SK-N-SH (cell line): ENCODE results near the gene MRPL10. TPM values are rescaled to one million over a fixed set of nuclear protein-coding genes. Genes with fewer than 3 reads are reported as not detected.

Source experiments
- CTCF ChIA-PET: fragments of 300-600, 350-600 bp; formaldehyde crosslinking; extraction: SDS; loops from one replicate; lab custom pipeline; 2021; lab: Yijun Ruan, JAX
- POLR2A ChIA-PET: fragments of 350-600 bp; sonication (Branson Sonifier 250); formaldehyde crosslinking; extraction: SDS; loops from one replicate; lab custom pipeline; 2020; ENCODE audit warnings: antibody characterized with exemption, inconsistent platforms; lab: Yijun Ruan, JAX
- DNase-seq: peaks from one replicate; pipeline ENCODE4 v3.0.0; 2012
- H2AFZ ChIP-seq: fragments of 200-600 bp; sonication (generic); 2 replicates; pipeline ENCODE4 v1.8.1; 2016; ENCODE audit warnings: antibody characterized with exemption, mild to moderate bottlenecking, low read depth
- H3F3A ChIP-seq: fragments of 200-600 bp; sonication (generic); replicated peaks from 2 replicates; pipeline ENCODE3; 2016; ENCODE audit warnings: antibody characterized with exemption, mild to moderate bottlenecking; ENCODE audit not compliant: insufficient read depth
- H3K27ac ChIP-seq, 2 experiments: fragments of 200-500 bp in 1 of 2; fragments of 200-600 bp in 1 of 2; sonication (Bioruptor generic) in 1 of 2; sonication (generic), shearing (Covaris generic) in 1 of 2; 2 replicates each; pipeline versions ENCODE4 v1.5.1 to v1.6.1; 2014 to 2016; ENCODE audit warnings: low read depth in 2 of 2, inconsistent platforms in 1 of 2, low read length in 1 of 2, mild to moderate bottlenecking in 1 of 2, mixed read lengths in 1 of 2
- H3K27me3 ChIP-seq: fragments of 200-600 bp; sonication (generic), shearing (Covaris generic); 2 replicates; pipeline ENCODE4 v1.6.1; 2016; ENCODE audit warnings: mixed run types; ENCODE audit not compliant: insufficient read depth
- H3K36me3 ChIP-seq, 2 experiments: fragments of 200-500 bp in 1 of 2; fragments of 200-600 bp in 1 of 2; sonication (Bioruptor generic) in 1 of 2; sonication (generic) in 1 of 2; replicated peaks in 1 of 2; 2 replicates each; pipeline versions ENCODE3 to v1.5.1; 2014 to 2016; ENCODE audit warnings: low read length in 1 of 2, mild to moderate bottlenecking in 1 of 2; ENCODE audit not compliant: insufficient read depth in 2 of 2, control insufficient read depth in 1 of 2
- H3K4me1 ChIP-seq, 2 experiments: fragments of 200-500 bp in 1 of 2; fragments of 200-600 bp in 1 of 2; sonication (Bioruptor generic) in 1 of 2; sonication (generic), shearing (Covaris generic) in 1 of 2; 2 replicates each; pipeline versions ENCODE4 v1.5.1 to v1.6.1; 2014 to 2016; ENCODE audit warnings: low read depth in 1 of 2, low read length in 1 of 2, mixed run types in 1 of 2; ENCODE audit not compliant: insufficient read depth in 2 of 2, control insufficient read depth in 1 of 2
- H3K4me2 ChIP-seq: fragments of 200-600 bp; sonication (generic), shearing (Covaris generic); 2 replicates; pipeline ENCODE4 v1.6.1; 2017; ENCODE audit warnings: mixed run types
- H3K4me3 ChIP-seq, 2 experiments: fragments of 200-500 bp in 1 of 2; fragments of 200-600 bp in 1 of 2; sonication (Bioruptor generic) in 1 of 2; sonication (generic), shearing (Covaris generic) in 1 of 2; 2 replicates each; pipeline versions ENCODE4 v1.5.1 to v1.8.1; 2014 to 2016; ENCODE audit warnings: low read depth in 2 of 2, inconsistent platforms in 1 of 2, low read length in 1 of 2, mild to moderate bottlenecking in 1 of 2, mixed read lengths in 1 of 2, moderate library complexity in 1 of 2
- H3K79me2 ChIP-seq: fragments of 200-600 bp; sonication (generic); 2 replicates; pipeline ENCODE4 v1.8.1; 2017; ENCODE audit warnings: mild to moderate bottlenecking; ENCODE audit not compliant: insufficient read depth
- H3K9ac ChIP-seq: fragments of 200-600 bp; sonication (generic); 2 replicates; pipeline ENCODE4 v1.6.1; 2017; ENCODE audit warnings: mixed run types
- H3K9me2 ChIP-seq: fragments of 200-600 bp; sonication (generic); 2 replicates; pipeline ENCODE4 v1.6.1; 2017; ENCODE audit warnings: mixed run types
- H3K9me3 ChIP-seq: fragments of 200-600 bp; sonication (generic); 2 replicates; pipeline ENCODE4 v1.6.1; 2017; ENCODE audit warnings: mixed run types, mild to moderate bottlenecking, moderate library complexity
- H4K20me1 ChIP-seq: fragments of 200-600 bp; sonication (generic); 2 replicates; pipeline ENCODE4 v1.6.1; 2017; ENCODE audit warnings: mild to moderate bottlenecking, mixed run types; ENCODE audit not compliant: insufficient read depth
- CTCF ChIP-seq: fragments of 200-600 bp; sonication (generic); IDR thresholded peaks from 2 replicates; pipeline ENCODE4 v1.6.1; 2017; ENCODE audit warnings: antibody characterized with exemption, mild to moderate bottlenecking, moderate library complexity
- EZH2phosphoT487 ChIP-seq: fragments of 200-600 bp; sonication (generic); IDR thresholded peaks from 2 replicates; pipeline ENCODE4 v1.6.1; 2017; ENCODE audit warnings: low read depth, mixed run types, mild to moderate bottlenecking, antibody characterized with exemption, moderate library complexity, borderline replicate concordance
- FOSL2 ChIP-seq: IDR thresholded peaks from 2 replicates; pipeline ENCODE4 v1.4.0; 2012; ENCODE audit warnings: low read depth, mild to moderate bottlenecking, moderate library complexity, borderline replicate concordance
- GABPA ChIP-seq: IDR thresholded peaks from 2 replicates; pipeline ENCODE4 v1.4.0; 2012; ENCODE audit warnings: low read depth, mild to moderate bottlenecking
- MXI1 ChIP-seq: IDR thresholded peaks from 2 replicates; pipeline ENCODE4 v1.6.1; 2012; ENCODE audit warnings: mild to moderate bottlenecking, low read depth, low read length, improper control_type of control experiment
- NRF1 ChIP-seq: IDR thresholded peaks from 2 replicates; pipeline ENCODE4 v1.6.1; 2012; ENCODE audit warnings: low read depth, mild to moderate bottlenecking, low read length
- POLR2AphosphoS5 ChIP-seq: IDR thresholded peaks from 2 replicates; pipeline ENCODE4 v1.6.1; 2012; ENCODE audit warnings: low read depth, low read length
- RAD21 ChIP-seq: IDR thresholded peaks from 2 replicates; pipeline ENCODE4 v1.6.1; 2012; ENCODE audit warnings: mild to moderate bottlenecking, low read length
- RCOR1 ChIP-seq: fragments of 150-350 bp; IDR thresholded peaks from 2 replicates; pipeline ENCODE4 v1.6.1; 2017; ENCODE audit warnings: antibody characterized with exemption, low read length
- RFX5 ChIP-seq: IDR thresholded peaks from 2 replicates; pipeline ENCODE4 v1.6.1; 2012; ENCODE audit warnings: mild to moderate bottlenecking, improper control_type of control experiment, low read length
- RXRA ChIP-seq: IDR thresholded peaks from 2 replicates; pipeline ENCODE4 v1.4.0; 2012; ENCODE audit warnings: low read depth, mild to moderate bottlenecking, borderline replicate concordance
- SIN3A ChIP-seq: IDR thresholded peaks from 2 replicates; pipeline ENCODE4 v1.6.1; 2012; ENCODE audit warnings: low read depth, mild to moderate bottlenecking, low read length, moderate library complexity, borderline replicate concordance
- SMC3 ChIP-seq: IDR thresholded peaks from 2 replicates; pipeline ENCODE4 v1.6.1; 2012; ENCODE audit warnings: low read depth, low read length, improper control_type of control experiment
- TAF1 ChIP-seq: IDR thresholded peaks from 2 replicates; pipeline ENCODE4 v1.6.1; 2012; ENCODE audit warnings: low read depth, mild to moderate bottlenecking, low read length, moderate library complexity, borderline replicate concordance
- WGBS: methylation state at CpG from one replicate; pipeline ENCODE4 v1.1.6; 2017; ENCODE audit warnings: low lambda C conversion rate; 5-methylcytosine and 5-hydroxymethylcytosine counted together
- polyA plus RNA-seq, 3 experiments: library from polyadenylated mRNA; depleted of rRNA; stranded (reverse); fragments of >200 nt; gene quantifications; 2 replicates each; pipeline ENCODE4 v1.2.3, GENCODE V29; 2012
- TF ChIP-seq, protein P1 (sequence below): IDR thresholded peaks from 2 replicates; pipeline ENCODE4 v1.6.1; 2012; ENCODE audit warnings: mild to moderate bottlenecking, low read depth, low read length, moderate library complexity
- TF ChIP-seq, protein P2 (sequence below): IDR thresholded peaks from 2 replicates; pipeline ENCODE4 v1.4.0; 2012; ENCODE audit warnings: low read depth, borderline replicate concordance
- TF ChIP-seq, protein P3 (sequence below): IDR thresholded peaks from 2 replicates; pipeline ENCODE4 v1.4.0; 2012; ENCODE audit warnings: low read depth

MRPL10 gene
- polyA plus RNA-seq, 1 of the 3 experiments (the other 2 are of a cell fraction), result 136 TPM

- POLR2A ChIA-PET, result interaction anchor here (1.1 kb wide), 1 partner anchor 13 kb away, joined by 3 read pairs; no protein-coding TSS in a partner anchor
- Histone ChIP-seq H3K9me3 (no peaks in the 10 kb centered on the region), H3K27me3 (0 out of 2 replicates have a peak, but pooled peaks cover 14% of the 10 kb centered on the region), H3K4me2 (no peak overlapping the region), H4K20me1 (no peaks in the 10 kb centered on the region), H3K4me1 (no peaks in the 10 kb centered on the region), H3F3A (no peaks in the 10 kb centered on the region), H2AFZ (no peak overlapping the region), H3K79me2 (no peaks in the 10 kb centered on the region), H3K9ac (no peak overlapping the region), H3K36me3 (peaks cover 0 to 8% of the 10 kb centered on the region in 2 experiments), H3K27ac (no peak overlapping the region), H3K9me2 (no peaks in the 10 kb centered on the region), H3K4me3 (no peak overlapping the region)
- CTCF ChIA-PET, result interaction anchor here (0.6 to 5.2 kb wide), 36 partner anchors 8 to 537 kb away, joined by 3 to 88 read pairs (median 6); partner anchors contain the start of genes OSBPL7, SCRN2 and TBX21
- TF ChIP-seq GABPA (no peak), MXI1 (peak; percentile 78), SIN3A (peak; percentile 72; the same call in 1 of the 2 replicates), RCOR1 (no peak), CTCF (peak; percentile 78), RAD21 (peak; percentile 90), SMC3 (peak; percentile 55), RXRA (no peak)
- DNase-seq, result peak; percentile 90
- 22% methylated on average over 9 of the region's 9 CpGs for WGBS
Observed at GRCh38 chr17:47802341-47803022, 28.9 kb downstream of the MRPL10 start.

DNA sequence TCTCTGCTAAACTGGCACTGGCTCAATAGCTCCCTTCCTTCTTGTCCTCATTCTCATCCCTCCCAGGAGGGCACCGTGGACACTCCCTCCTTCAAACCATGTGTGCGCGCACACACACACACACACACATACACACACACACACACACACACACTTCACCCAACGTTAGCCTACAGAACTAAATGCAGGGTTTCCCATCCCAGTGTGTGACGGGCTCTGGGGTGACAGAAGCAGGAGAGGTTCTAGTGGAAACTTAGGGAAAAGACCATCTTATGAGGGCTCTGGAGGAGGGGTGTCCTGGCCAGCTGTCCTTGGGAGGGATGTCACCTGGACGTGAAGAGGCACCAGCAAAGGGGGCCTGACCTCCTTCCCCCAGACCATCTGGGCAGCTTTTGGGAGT, 29.4 kb downstream of the MRPL10 start:
- no peak overlapping the region for H3K27ac ChIP-seq
- POLR2A ChIA-PET, result interaction anchor here (1.1 kb wide), 1 partner anchor 12 kb away, joined by 3 read pairs; no protein-coding TSS in a partner anchor
- CTCF ChIA-PET, result interaction anchor here (0.5 to 5.2 kb wide), 38 partner anchors 8 to 537 kb away, joined by 3 to 88 read pairs (median 4); partner anchors contain the start of genes OSBPL7, SCRN2 and TBX21
- TF ChIP-seq RCOR1 (no peak), EZH2phosphoT487 (no peak), RXRA (no peak), SIN3A (no peak), TAF1 (no peak), POLR2AphosphoS5 (no peak), NRF1 (no peak), SMC3 (no peak), FOSL2 (no peak), RFX5 (no peak), MXI1 (no peak)
- TF ChIP-seq, protein P1, sequence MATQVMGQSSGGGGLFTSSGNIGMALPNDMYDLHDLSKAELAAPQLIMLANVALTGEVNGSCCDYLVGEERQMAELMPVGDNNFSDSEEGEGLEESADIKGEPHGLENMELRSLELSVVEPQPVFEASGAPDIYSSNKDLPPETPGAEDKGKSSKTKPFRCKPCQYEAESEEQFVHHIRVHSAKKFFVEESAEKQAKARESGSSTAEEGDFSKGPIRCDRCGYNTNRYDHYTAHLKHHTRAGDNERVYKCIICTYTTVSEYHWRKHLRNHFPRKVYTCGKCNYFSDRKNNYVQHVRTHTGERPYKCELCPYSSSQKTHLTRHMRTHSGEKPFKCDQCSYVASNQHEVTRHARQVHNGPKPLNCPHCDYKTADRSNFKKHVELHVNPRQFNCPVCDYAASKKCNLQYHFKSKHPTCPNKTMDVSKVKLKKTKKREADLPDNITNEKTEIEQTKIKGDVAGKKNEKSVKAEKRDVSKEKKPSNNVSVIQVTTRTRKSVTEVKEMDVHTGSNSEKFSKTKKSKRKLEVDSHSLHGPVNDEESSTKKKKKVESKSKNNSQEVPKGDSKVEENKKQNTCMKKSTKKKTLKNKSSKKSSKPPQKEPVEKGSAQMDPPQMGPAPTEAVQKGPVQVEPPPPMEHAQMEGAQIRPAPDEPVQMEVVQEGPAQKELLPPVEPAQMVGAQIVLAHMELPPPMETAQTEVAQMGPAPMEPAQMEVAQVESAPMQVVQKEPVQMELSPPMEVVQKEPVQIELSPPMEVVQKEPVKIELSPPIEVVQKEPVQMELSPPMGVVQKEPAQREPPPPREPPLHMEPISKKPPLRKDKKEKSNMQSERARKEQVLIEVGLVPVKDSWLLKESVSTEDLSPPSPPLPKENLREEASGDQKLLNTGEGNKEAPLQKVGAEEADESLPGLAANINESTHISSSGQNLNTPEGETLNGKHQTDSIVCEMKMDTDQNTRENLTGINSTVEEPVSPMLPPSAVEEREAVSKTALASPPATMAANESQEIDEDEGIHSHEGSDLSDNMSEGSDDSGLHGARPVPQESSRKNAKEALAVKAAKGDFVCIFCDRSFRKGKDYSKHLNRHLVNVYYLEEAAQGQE, result no peak
- TF ChIP-seq, protein P2, sequence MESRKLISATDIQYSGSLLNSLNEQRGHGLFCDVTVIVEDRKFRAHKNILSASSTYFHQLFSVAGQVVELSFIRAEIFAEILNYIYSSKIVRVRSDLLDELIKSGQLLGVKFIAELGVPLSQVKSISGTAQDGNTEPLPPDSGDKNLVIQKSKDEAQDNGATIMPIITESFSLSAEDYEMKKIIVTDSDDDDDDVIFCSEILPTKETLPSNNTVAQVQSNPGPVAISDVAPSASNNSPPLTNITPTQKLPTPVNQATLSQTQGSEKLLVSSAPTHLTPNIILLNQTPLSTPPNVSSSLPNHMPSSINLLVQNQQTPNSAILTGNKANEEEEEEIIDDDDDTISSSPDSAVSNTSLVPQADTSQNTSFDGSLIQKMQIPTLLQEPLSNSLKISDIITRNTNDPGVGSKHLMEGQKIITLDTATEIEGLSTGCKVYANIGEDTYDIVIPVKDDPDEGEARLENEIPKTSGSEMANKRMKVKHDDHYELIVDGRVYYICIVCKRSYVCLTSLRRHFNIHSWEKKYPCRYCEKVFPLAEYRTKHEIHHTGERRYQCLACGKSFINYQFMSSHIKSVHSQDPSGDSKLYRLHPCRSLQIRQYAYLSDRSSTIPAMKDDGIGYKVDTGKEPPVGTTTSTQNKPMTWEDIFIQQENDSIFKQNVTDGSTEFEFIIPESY, result no peak
- TF ChIP-seq, protein P3, sequence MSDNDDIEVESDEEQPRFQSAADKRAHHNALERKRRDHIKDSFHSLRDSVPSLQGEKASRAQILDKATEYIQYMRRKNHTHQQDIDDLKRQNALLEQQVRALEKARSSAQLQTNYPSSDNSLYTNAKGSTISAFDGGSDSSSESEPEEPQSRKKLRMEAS, result no peak

More for the DNA sequence above, 29.4 kb downstream of the MRPL10 start:
- Histone ChIP-seq H3K4me3 (no peak overlapping the region), H3K27me3 (0 out of 2 replicates have a peak, but pooled peaks cover 14% of the 10 kb centered on the region), H2AFZ (no peak overlapping the region), H3F3A (no peaks in the 10 kb centered on the region), H3K4me2 (no peak overlapping the region), H3K9me3 (no peaks in the 10 kb centered on the region), H3K9me2 (no peaks in the 10 kb centered on the region), H4K20me1 (no peaks in the 10 kb centered on the region), H3K9ac (no peak overlapping the region), H3K79me2 (no peaks in the 10 kb centered on the region), H3K4me1 (no peaks in the 10 kb centered on the region), H3K36me3 (peaks cover 0 to 2% of the 10 kb centered on the region in 2 experiments)
- DNase-seq, result peak; percentile 14
- 42% methylated on average over 6 of the region's 6 CpGs for WGBS
